SK-N-MC (cell line): ENCODE data around the gene ARSH.

Source experiments
- EZH2 ChIP-seq: fragments of 200-600 bp; sonication (generic); IDR thresholded peaks from one replicate; pipeline ENCODE4 v1.6.1; 2017; ENCODE audit warnings: antibody characterized with exemption
- FOXP2 ChIP-seq: optimal IDR thresholded peaks from 2 replicates; pipeline ENCODE3; 2011; ENCODE audit warnings: mild to moderate bottlenecking, moderate library complexity; ENCODE audit not compliant: insufficient read depth; ENCODE audit errors: extremely low read length, control extremely low read depth
- POLR2AphosphoS5 ChIP-seq: IDR thresholded peaks from 2 replicates; pipeline ENCODE4 v1.6.1; 2012; ENCODE audit warnings: mild to moderate bottlenecking, low read depth, low read length, borderline replicate concordance

DNA sequence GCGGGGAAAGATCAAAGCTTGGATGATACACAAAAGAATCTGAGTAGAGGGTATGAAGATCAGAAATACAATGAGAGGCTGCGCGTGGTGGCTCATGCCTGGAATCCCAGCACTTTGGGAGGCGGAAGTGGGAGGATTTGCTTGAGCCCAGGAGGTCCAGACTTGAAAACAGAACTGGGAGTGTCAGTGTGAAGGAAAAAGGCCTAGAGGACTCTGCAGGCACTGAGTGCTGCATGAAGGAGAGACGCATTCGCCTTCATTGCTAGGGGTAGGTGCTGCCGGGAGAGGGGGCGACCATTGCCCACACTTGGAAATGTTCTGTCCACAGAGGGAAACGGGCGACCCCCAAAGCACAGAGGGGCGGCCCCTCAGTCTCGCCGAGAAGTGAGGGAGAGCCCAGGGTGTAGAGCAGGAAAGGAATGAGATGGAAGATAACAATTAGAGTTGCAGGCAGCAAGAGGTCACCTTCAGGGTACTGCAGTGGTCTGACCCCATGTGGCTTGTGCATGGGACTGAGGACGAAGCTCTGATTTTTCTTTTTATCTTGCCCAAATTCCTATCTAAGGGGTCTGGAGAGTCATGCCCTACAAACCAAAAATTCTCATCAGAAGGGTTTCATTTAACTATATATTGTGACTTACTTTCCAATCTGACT, 45.4 kb upstream of the ARSH start:
- no peak for TF ChIP-seq EZH2
- TF ChIP-seq POLR2AphosphoS5 = no peak
- no peak for TF ChIP-seq FOXP2
